K562 treated with DMSO at 1 percent for 12 hours (cell line): ENCODE data around the gene ZSWIM1. TPM values are rescaled to one million over a fixed set of nuclear protein-coding genes. Genes with fewer than 3 reads are reported as not detected.

Experiments used
- total RNA-seq: library from RNA; unstranded; fragments of 300-600 nt; gene quantifications from 2 replicates; pipeline ENCODE4 v1.2.3, GENCODE V29; 2022; ENCODE audit not compliant: insufficient read depth

Gene ZSWIM1
- total RNA-seq, result 6.8 and 16.3 TPM in 2 replicates

DNA sequence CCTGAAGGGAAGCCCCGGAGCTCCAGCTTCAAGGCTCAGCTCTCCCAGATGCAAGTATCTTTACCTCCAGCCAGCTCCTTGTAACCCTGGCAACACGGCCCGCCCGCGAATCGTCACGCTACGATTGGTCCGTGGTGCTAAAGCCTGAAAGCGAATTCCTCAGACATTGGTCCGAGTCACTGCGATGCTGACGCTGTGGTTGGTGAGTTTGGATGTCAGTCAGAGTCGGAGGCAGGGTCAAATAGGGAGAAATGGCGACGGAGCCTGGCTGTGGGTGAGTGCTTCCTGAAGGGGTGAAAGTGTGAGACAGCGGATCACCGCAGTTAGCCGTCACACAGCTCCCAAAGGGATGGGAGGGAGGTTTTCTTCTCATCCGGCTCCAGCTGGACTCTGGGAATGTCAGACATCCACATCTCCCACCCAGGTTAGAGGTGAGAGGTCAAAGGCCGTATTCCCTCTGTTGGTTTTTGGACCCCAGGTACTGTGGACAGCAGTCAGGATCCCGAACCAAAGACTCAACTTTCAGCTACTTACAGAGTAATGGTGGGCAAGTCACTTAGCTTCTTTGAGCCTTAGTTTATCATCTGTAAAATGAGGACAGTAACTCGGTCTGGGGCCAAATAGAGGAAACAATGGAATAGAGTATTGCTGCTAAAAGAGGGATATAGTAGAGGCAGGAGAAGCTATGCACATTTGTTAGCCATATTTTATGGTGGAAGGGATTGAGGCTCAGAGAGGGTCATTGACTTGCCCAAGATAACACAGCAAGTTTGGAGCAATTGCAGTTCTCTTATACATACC, at the start of gene ZSWIM1:
Gene ZSWIM1, plus strand, starts transcription at position 240 of the 801 bp plus-strand sequence. CDS start 1,366 bp downstream, outside the sequence.

GRCh38 chr20:45833030-45833882, 47.8 kb upstream of the ZSWIM1 start, which contains the start of gene SNX21:
TSS of gene SNX21 (plus strand) at chr20:45833799. CDS start at chr20:45833920, 121 bp downstream.

GRCh38 chr20:45857114-45857881, 23.7 kb upstream of the ZSWIM1 start, which contains the start of the genes ACOT8 and ZSWIM3:
TSS of gene ACOT8 (minus strand) at chr20:45857392. CDS start at chr20:45857315, 77 bp downstream.
TSS of gene ZSWIM3 (plus strand) at chr20:45857614. CDS start at chr20:45857826, 212 bp downstream.

DNA sequence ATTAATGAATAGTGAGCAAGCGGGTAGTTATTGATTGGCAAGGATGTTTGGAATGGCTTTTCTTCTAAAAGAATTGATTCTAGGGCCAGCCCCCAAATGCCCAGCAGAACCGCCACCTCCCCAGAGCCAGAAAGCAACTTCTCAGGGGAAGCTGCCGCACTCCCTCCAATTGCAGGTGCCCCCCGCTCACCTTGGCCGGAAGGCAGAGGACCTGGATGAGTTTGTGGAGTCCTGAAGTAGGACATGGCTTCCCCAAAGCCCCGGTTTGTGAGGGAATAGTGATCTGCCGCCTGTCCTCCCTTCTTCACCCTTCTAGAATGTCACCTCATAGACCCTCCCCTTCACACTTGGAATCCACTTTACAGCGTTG, 6.3 kb downstream of the ZSWIM1 start, which contains the start of gene SPATA25:
Gene SPATA25, minus strand, starts transcription at position 277 of the 370 bp plus-strand sequence. Its CDS starts 32 bp downstream, at position 245.

DNA sequence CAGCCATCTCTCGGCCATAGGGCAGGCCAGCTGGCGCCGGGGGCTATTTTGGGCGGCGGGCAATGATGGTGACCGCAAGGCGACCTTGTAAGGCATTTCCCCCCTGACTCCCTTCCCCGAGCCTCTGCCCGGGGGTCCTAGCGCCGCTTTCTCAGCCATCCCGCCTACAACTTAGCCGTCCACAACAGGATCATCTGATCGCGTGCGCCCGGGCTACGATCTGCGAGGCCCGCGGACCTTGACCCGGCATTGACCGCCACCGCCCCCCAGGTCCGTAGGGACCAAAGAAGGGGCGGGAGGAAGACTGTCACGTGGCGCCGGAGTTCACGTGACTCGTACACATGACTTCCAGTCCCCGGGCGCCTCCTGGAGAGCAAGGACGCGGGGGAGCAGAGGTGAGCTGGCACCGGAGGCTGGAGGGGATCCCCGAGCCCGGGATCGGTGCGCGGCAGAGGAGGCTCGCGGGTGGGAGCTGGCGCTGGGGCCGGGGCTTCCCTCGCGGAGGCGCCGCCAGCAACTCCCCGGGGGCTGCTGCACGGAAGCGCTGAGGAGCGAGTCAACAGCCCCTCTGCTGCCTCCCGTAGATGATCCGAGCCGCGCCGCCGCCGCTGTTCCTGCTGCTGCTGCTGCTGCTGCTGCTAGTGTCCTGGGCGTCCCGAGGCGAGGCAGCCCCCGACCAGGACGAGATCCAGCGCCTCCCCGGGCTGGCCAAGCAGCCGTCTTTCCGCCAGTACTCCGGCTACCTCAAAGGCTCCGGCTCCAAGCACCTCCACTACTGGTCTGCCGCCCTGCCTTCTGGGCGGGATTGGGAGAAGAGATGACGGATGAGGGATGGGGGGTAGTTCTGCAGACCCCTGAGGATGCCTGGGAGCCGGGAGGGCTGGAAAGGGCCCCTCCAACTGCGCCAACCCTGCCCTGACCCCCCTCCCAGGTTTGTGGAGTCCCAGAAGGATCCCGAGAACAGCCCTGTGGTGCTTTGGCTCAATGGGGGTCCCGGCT, 10.3 kb downstream of the ZSWIM1 start, which contains the start of the genes CTSA and NEURL2:
Gene CTSA, plus strand, starts transcription at position 351 of the 999 bp plus-strand sequence. Its CDS starts 234 bp downstream, at position 585.
Gene NEURL2, minus strand, starts transcription at position 224 of the 999 bp plus-strand sequence. Its CDS starts 217 bp downstream, at position 7.

DNA sequence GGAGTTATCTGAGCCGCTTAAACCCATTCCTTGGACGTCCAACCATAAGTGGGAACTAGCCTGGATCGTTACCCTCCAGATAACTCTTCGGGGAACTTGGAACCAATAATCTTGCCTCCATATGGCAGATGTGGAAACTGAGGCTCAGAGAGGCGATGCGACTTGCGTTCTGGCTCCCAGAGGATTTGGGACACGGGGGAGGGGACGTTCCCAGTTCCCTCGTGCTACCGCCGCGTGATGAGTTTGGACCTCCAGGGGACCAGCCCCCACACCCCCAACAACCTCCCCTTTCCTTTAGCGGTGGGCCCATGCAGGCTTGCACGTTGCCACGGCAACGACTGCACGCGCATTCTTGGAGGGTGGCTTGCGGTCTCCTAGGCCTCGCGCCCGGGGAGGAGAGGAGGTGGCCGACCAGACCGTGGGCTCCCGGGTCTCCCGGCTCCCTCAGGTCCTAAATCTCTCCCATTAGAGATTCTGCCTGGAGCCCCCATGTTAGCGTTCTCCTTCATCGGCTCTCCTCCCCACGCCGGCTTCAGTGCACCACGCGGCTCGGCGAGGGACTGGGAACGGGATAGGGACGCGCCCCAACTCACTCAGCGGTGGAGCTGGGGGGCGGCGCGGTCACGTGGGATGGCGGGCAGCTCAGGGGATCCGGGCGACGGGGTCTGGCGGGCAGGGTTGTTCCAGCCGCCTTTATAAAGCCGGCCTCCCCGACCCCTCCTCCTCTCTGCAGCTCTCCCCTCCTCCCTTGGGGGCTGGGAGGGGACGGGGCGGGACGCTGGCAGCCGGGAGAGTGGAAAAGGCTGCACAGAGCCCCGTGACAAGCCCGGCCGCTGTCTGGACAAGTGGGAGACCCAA, 30.7 kb downstream of the ZSWIM1 start, which contains the start of gene PLTP:
Gene PLTP, minus strand, starts transcription at position 670 of the 858 bp plus-strand sequence. CDS start 703 bp downstream, outside the sequence.

Other genes starting within 250 kb of the ZSWIM1 start
- gene WFDC9, start 249.9 kb upstream of the ZSWIM1 start, total RNA-seq, result not detected in 2 replicates
- not detected in 2 replicates for gene WFDC11, start 211.0 kb upstream of the ZSWIM1 start, total RNA-seq
- gene WFDC13, start 179.2 kb upstream of the ZSWIM1 start, total RNA-seq, result not detected in 2 replicates
- not detected in 2 replicates for gene WFDC10B, start 176.2 kb upstream of the ZSWIM1 start, total RNA-seq
- not detected in 2 replicates for gene SPINT4, start 158.9 kb upstream of the ZSWIM1 start, total RNA-seq
- gene WFDC3, start 89.3 kb upstream of the ZSWIM1 start, total RNA-seq, result not detected in 2 replicates
- gene DNTTIP1, start 89.3 kb upstream of the ZSWIM1 start, total RNA-seq, result 40.3 and 42.3 TPM in 2 replicates
- 1.5 TPM in 1 of 2 replicates, not detected in the other for gene UBE2C, start 68.6 kb upstream of the ZSWIM1 start, total RNA-seq
- not detected in 2 replicates for gene TNNC2, start 53.9 kb upstream of the ZSWIM1 start, total RNA-seq
- 1.9 and 3.5 TPM in 2 replicates for gene SNX21, start 47.4 kb upstream of the ZSWIM1 start, total RNA-seq
- gene ACOT8, start 23.8 kb upstream of the ZSWIM1 start, total RNA-seq, result 68.3 and 90.4 TPM in 2 replicates
- 4.7 and 7.7 TPM in 2 replicates for gene ZSWIM3, start 23.6 kb upstream of the ZSWIM1 start, total RNA-seq
- gene SPATA25, start 6.4 kb downstream of the ZSWIM1 start, total RNA-seq, result 1.9 TPM in 1 of 2 replicates, not detected in the other
- 2.8 and 5.2 TPM in 2 replicates for gene NEURL2, start 10.0 kb downstream of the ZSWIM1 start, total RNA-seq
- 53.1 and 90.7 TPM in 2 replicates for gene CTSA, start 10.1 kb downstream of the ZSWIM1 start, total RNA-seq
- gene PLTP, start 30.9 kb downstream of the ZSWIM1 start, total RNA-seq, result 24.2 and 27.2 TPM in 2 replicates
- gene PCIF1, start 53.5 kb downstream of the ZSWIM1 start, total RNA-seq, result 29.2 and 30.5 TPM in 2 replicates
- gene ZNF335, start 91.0 kb downstream of the ZSWIM1 start, total RNA-seq, result 4.5 and 15.5 TPM in 2 replicates
- not detected in 2 replicates for gene MMP9, start 127.7 kb downstream of the ZSWIM1 start, total RNA-seq
- 21.0 TPM in 1 of 2 replicates, not detected in the other for gene SLC12A5, start 148.0 kb downstream of the ZSWIM1 start, total RNA-seq
- 9.2 and 25.8 TPM in 2 replicates for gene NCOA5, start 208.7 kb downstream of the ZSWIM1 start, total RNA-seq
- 2.7 and 4.3 TPM in 2 replicates for gene CD40, start 237.1 kb downstream of the ZSWIM1 start, total RNA-seq